BLaER1 treated with 17β-estradiol and CSF1 and Interleukin-3, amounts not matched to agents 10 nM and 100 nM (cell line): ENCODE data around the gene PAM16.

Experiments
- H3K27ac ChIP-seq, 11 experiments: shearing (Covaris generic); formaldehyde crosslinking; 2 replicates each; pipeline ENCODE4 v1.8.1; 2022
- H3K27me3 ChIP-seq, 11 experiments: shearing (Covaris generic); formaldehyde crosslinking; 2 replicates each; pipeline ENCODE4 v1.8.1; 2022
- H3K36me3 ChIP-seq, 11 experiments: shearing (Covaris generic); formaldehyde crosslinking; 2 replicates each; pipeline ENCODE4 v1.8.1; 2022
- H3K4me1 ChIP-seq, 10 experiments: shearing (Covaris generic); formaldehyde crosslinking; 2 replicates each; pipeline ENCODE4 v1.8.1; 2022
- H3K4me2 ChIP-seq, 11 experiments: shearing (Covaris generic); formaldehyde crosslinking; 2 replicates each; pipeline ENCODE4 v1.8.1; 2022
- H3K4me3 ChIP-seq, 10 experiments: shearing (Covaris generic); formaldehyde crosslinking; 2 replicates each; pipeline ENCODE4 v1.8.1; 2022
- H3K9ac ChIP-seq, 11 experiments: shearing (Covaris generic); formaldehyde crosslinking; 2 replicates each; pipeline ENCODE4 v1.8.1; 2022
- H3K9me3 ChIP-seq, 11 experiments: shearing (Covaris generic); formaldehyde crosslinking; replicated peaks in 1 of 11; 2 replicates each; pipeline ENCODE4 v1.8.1; 2022
- H4K20me1 ChIP-seq, 11 experiments: shearing (Covaris generic); formaldehyde crosslinking; 2 replicates each; pipeline ENCODE4 v1.8.1; 2022
- Cebpa-rat ChIP-seq, 11 experiments: shearing (Covaris generic); IDR thresholded peaks; 2 replicates each; pipeline ENCODE4 v1.8.1; 2022

PAM16 gene

DNA sequence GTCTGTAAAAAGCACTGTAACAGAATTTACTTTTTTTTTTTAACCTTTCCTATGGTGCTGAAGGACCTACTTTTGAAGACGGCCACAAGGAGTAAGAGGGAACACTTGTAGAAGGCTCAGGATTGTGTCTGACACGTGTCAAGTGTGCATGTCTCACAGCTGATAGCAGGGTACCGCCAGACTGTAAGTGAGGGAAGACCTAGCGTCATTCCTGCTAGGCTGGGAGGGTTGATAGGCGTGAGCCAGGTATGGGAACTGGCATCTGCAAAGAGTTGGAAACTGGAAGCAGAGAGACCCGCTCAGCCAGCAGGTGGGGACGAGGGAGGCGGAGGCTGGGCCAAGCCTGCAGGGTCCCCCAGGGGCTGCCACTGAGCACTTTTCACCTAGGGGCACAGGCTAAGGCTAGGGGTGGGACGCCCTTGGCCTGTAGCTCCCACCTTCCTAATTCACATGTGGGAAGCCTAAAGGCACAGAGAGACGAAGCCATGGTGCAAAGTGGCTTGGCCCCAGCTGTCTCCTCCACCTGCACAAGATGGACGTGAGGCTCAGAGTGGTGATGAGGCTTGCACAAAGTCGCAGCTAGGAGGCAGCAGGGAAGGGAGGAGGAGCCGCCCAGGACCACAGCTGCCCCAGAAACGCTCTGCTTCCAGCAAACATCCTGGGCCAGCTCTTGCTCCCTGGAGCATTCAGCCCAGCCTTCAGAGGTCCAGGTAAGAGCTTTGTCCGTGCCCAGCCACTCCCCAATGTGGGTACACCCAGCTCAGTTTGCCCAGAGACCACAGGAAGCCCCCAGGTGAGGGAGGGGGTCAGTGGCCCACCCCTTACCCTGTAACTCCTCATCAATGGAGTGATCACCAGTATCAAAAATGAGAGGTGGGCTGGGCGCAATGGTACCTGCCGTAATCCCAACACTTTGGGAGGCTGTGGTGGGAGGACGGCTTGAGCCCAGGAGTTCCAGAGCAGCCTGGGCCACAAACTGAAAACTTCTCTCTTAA, 39.4 kb upstream of the PAM16 start:
- Histone ChIP-seq H4K20me1 (peaks cover 54 to 100% (median 89%) of the 10 kb centered on the region in 11 experiments), H3K27ac (no peak overlapping the region), H3K4me3 (no peak overlapping the region), H3K4me2 (peak overlapping the region in 3 of 11 experiments; percentile 6 to 30 (median 12); a peak in 2 of 22 replicates), H3K9me3 (no peaks in the 10 kb centered on the region), H3K4me1 (peaks cover 36 to 96% (median 81%) of the 10 kb centered on the region in 10 experiments), H3K9ac (peak overlapping the region in 3 of 11 experiments; percentile 11 to 62 (median 17); a peak in 2 of 22 replicates), H3K36me3 (peaks cover 68 to 100% (median 96%) of the 10 kb centered on the region in 11 experiments), H3K27me3 (no peaks in the 10 kb centered on the region)
- no peak for TF ChIP-seq Cebpa-rat (IDR thresholded peaks at IDR 0.05)

- Histone ChIP-seq H3K27ac (peak overlapping the region in 6 of 11 experiments; percentile 23 to 49 (median 34); a peak in 7 of 22 replicates), H3K4me1 (peaks cover 24 to 96% (median 81%) of the 10 kb centered on the region in 10 experiments), H3K4me2 (peak overlapping the region in 6 of 11 experiments; percentile 3 to 30 (median 14); a peak in 5 of 22 replicates), H4K20me1 (peaks cover 52 to 100% (median 88%) of the 10 kb centered on the region in 11 experiments), H3K27me3 (no peaks in the 10 kb centered on the region), H3K4me3 (no peak overlapping the region), H3K9me3 (no peaks in the 10 kb centered on the region), H3K9ac (peak overlapping the region in 9 of 11 experiments; percentile 15 to 62 (median 39); a peak in 10 of 22 replicates), H3K36me3 (peaks cover 63 to 100% (median 90%) of the 10 kb centered on the region in 11 experiments)
- TF ChIP-seq Cebpa-rat (IDR thresholded peaks at IDR 0.05) = no peak
Observed at GRCh38 chr16:4389051-4389955, 38.2 kb upstream of the PAM16 start.

DNA sequence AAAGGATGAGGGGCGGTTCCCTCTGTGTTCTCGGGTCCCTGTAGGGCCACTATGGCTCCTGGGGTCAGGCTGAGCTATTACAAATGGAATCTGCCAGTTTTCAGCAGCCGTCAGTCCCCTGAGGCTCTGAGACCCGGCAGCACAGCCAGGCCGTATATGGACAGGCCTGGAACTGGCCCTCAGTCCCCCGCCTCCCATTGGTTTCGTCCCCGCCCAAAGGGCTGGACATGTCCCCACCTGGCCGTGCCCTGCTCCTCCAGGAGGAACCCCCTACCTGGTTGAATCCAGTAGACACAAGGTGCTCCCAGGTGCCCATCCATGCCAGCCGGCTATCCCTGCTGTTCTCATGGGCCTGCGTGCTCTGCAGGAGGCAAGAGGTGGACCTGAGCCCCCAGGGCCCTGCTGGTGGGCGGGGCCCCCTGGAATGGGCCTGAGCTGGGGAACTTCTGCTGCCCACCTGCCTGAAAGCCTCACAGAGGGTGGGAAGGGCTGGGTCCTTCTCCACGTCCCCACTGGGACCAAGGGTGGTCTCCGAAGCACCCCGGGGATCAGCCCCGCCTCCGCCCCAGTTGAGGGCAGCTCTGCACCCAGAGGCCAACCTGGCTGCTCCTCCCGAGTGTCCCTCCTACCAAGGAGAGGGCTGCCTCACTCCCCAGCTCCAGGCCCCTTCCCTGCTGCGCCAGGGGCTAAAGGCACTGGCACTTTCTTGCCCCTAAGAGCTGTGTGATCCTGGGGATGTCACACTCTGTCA, 37.3 kb upstream of the PAM16 start:
- peak overlapping the region in 4 of 11 experiments; percentile 23 to 44 (median 34); a peak in 3 of 22 replicates for H3K27ac ChIP-seq

GRCh38 chr16:4387781-4388180, 36.7 kb upstream of the PAM16 start:
- no peak overlapping the region for H3K4me3 ChIP-seq
- peaks cover 56 to 100% (median 89%) of the 10 kb centered on the region in 11 experiments for H4K20me1 ChIP-seq
- H3K9me3 ChIP-seq = no peaks in the 10 kb centered on the region
- peak overlapping the region in 1 of 11 experiments; percentile 11; a peak in 2 of 22 replicates for H3K4me2 ChIP-seq
- peaks cover 24 to 96% (median 82%) of the 10 kb centered on the region in 10 experiments for H3K4me1 ChIP-seq
- TF ChIP-seq Cebpa-rat (IDR thresholded peaks at IDR 0.05) = no peak
- no peaks in the 10 kb centered on the region for H3K27me3 ChIP-seq
- peak overlapping the region in 2 of 11 experiments; percentile 28 to 46; a peak in 2 of 22 replicates for H3K9ac ChIP-seq
- peaks cover 48 to 100% (median 87%) of the 10 kb centered on the region in 11 experiments for H3K36me3 ChIP-seq
- H3K27ac ChIP-seq = no peak overlapping the region

More for the DNA sequence above, 37.3 kb upstream of the PAM16 start:
- no peak for TF ChIP-seq Cebpa-rat (IDR thresholded peaks at IDR 0.05)
- Histone ChIP-seq H3K4me3 (no peak overlapping the region), H3K9ac (peak overlapping the region in 7 of 11 experiments; percentile 15 to 62 (median 39); a peak in 6 of 22 replicates), H3K4me2 (peak overlapping the region in 1 of 11 experiments; percentile 11; a peak in 2 of 22 replicates), H4K20me1 (peaks cover 57 to 100% (median 89%) of the 10 kb centered on the region in 11 experiments), H3K9me3 (no peaks in the 10 kb centered on the region), H3K27me3 (no peaks in the 10 kb centered on the region), H3K36me3 (peaks cover 55 to 100% (median 89%) of the 10 kb centered on the region in 11 experiments), H3K4me1 (peaks cover 24 to 96% (median 82%) of the 10 kb centered on the region in 10 experiments)

DNA sequence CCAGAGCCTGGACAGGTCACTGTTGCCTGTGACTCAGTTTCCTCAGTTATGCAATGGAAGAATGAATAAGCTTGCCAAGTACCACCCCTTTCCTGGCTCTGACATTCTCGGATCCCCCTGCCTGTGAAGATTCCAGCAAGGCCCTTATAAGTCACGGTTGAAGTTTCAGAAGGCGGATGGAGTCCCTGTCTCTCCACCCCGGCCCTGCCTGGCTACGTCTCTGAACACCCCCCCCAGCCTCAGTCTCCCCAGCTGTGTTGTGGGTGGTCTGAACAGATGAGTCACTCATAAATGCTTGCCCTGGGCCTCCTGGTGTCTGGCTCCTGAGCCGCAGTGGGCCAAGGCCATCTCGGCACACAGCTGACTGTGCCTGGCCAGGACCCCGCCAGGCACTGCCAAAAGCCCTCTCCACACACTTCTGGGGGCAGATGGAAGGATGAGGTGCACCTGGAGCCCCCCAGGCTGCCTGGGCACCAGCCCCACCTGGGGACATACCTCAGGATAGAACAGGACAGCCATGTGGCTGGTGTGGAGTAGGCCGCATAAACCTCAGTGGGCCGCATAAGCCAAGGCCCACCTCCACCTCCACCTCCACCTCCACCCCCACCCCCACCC, 35.9 kb upstream of the PAM16 start:
- Histone ChIP-seq H4K20me1 (peaks cover 49 to 100% (median 89%) of the 10 kb centered on the region in 11 experiments), H3K4me1 (peaks cover 24 to 89% (median 78%) of the 10 kb centered on the region in 10 experiments), H3K27ac (no peak overlapping the region), H3K36me3 (peaks cover 46 to 100% (median 87%) of the 10 kb centered on the region in 11 experiments), H3K9ac (peak overlapping the region in 6 of 11 experiments; percentile 6 to 48 (median 25); a peak in 4 of 22 replicates), H3K4me3 (no peak overlapping the region), H3K27me3 (no peaks in the 10 kb centered on the region), H3K4me2 (peak overlapping the region in 7 of 11 experiments; percentile 18 to 91 (median 84); a peak in 11 of 22 replicates), H3K9me3 (no peaks in the 10 kb centered on the region)
- TF ChIP-seq Cebpa-rat (IDR thresholded peaks at IDR 0.05) = no peak

- H3K4me1 ChIP-seq = peaks cover 24 to 83% (median 73%) of the 10 kb centered on the region in 10 experiments
Observed at GRCh38 chr16:4386451-4386805, 35.3 kb upstream of the PAM16 start.

DNA sequence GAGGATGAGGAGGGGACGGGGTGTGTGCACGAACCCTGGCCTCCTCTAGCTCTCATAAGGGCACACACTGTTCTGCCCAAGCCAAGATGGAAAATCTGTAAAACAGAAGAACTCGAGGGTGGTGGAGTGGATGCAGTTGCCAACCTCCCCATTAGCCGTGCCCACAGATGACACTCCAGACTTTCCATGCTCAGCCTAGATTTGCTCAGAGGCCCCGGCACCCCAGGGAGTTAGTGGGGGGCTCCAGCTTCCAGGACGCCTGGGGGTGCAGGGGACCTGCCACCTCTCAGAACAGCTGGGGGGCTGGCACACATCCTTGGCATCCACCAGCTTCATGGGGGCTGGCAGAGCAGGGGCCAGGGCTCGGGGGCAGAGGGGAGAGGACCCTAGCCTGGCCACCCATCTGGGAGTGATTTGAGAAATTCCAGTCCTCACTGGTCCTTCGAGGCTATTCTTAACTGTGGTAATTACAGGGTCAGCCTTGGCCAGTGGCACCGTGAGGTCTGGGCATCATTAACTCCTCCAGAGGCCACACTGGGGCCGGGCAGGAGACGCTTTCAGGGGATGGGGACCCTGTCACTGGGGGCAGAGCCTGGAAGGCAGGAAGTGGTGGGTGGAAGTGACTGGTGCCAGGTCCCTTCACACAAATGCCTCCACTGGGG, 34.8 kb upstream of the PAM16 start:
- Histone ChIP-seq H3K9ac (peak overlapping the region in 10 of 11 experiments; percentile 0 to 48 (median 26); a peak in 9 of 22 replicates), H3K4me1 (peaks cover 26 to 80% (median 68%) of the 10 kb centered on the region in 10 experiments), H3K36me3 (peaks cover 55 to 100% (median 95%) of the 10 kb centered on the region in 11 experiments), H3K4me2 (peak overlapping the region in 10 of 11 experiments; percentile 24 to 91 (median 83); a peak in 18 of 22 replicates), H3K9me3 (no peaks in the 10 kb centered on the region), H4K20me1 (peaks cover 44 to 100% (median 89%) of the 10 kb centered on the region in 11 experiments), H3K4me3 (no peak overlapping the region), H3K27ac (peak overlapping the region in 4 of 11 experiments; percentile 10 to 38 (median 10); a peak in 2 of 22 replicates), H3K27me3 (no peaks in the 10 kb centered on the region)
- TF ChIP-seq Cebpa-rat (IDR thresholded peaks at IDR 0.05) = no peak

More at GRCh38 chr16:4386451-4386805, 35.3 kb upstream of the PAM16 start:
- no peak for TF ChIP-seq Cebpa-rat (IDR thresholded peaks at IDR 0.05)
- Histone ChIP-seq H3K9ac (peak overlapping the region in 8 of 11 experiments; percentile 0 to 48 (median 17); a peak in 7 of 22 replicates), H4K20me1 (peaks cover 43 to 100% (median 89%) of the 10 kb centered on the region in 11 experiments), H3K27me3 (no peaks in the 10 kb centered on the region), H3K36me3 (peaks cover 52 to 100% (median 91%) of the 10 kb centered on the region in 11 experiments), H3K9me3 (no peaks in the 10 kb centered on the region), H3K4me2 (peak overlapping the region in 9 of 11 experiments; percentile 18 to 91 (median 82); a peak in 14 of 22 replicates), H3K4me3 (no peak overlapping the region), H3K27ac (peak overlapping the region in 3 of 11 experiments; percentile 10 to 11 (median 10); a peak in 2 of 22 replicates)
